ENCODE measurements around the gene OXCT1.
"Not testable (repeated sequence)": the region's sequence is repeated elsewhere in the genome, so short reads cannot be mapped to it uniquely, and the experiment has no call there.

OXCT1 gene

DNA sequence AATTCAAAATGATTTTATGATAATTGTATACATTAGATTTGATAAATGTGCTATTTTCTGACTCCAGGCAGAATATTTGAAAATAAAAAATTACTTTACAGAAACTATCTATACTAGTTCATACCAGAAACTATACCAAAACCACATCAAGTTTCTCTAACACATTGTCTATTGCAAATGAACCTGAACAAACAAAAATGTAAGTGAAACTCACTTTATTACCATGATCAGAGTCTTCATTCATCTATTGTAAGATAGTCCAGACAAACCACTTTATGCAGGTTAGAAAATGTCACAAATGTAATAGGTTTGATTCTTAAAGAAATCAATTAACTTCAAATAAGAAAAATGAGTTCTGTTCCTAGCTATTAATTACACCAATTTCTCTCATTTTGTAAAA lies 99.4 kb downstream of the OXCT1 start:
- no peak for DNase-seq

DNA sequence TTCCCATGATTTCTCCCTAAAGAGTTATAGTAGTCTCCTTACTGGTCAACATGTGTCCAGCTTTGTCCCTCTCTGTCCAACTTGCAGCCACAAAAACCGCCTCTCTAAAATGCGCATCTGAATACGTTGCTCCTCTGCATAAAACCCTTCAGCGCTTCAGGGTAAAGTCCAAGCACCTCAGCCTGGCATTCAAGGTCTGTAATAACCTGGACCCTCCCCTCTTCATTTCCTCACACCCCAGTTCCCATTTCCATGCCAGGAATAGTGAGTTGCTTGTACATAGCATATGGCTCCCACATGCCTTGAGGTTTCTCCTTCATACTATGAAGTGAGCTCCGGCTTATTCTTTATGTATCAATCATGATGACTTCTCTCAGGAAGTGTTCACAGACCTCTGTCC lies 101.5 kb downstream of the OXCT1 start:
- no peak for DNase-seq

- no peak for DNase-seq
Observed at GRCh38 chr5:41764650-41765049, 105.6 kb downstream of the OXCT1 start.

DNA sequence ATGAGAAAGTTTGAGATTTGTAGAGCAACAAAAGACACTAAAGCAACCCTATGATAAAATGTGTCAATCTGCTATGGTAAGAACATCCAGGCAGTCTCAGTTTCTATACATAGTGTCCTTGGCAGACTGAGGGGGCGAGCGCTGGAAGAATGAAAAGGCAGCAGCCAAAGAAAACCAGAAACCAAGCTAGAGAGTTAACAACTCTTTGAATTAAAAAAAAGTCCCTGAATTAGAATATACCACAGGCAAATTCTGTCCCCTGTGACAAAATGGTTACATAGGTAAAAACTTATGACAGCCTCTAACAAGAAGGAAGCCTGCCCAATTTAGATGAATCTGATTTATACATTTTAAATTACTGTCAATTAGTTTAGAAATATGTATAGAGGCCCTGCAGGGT lies 106.7 kb downstream of the OXCT1 start:
- no peak for DNase-seq

GRCh38 chr5:41763081-41763480 lies 107.1 kb downstream of the OXCT1 start:
- no peak for DNase-seq

GRCh38 chr5:41762426-41762825 lies 107.8 kb downstream of the OXCT1 start:
- DNase-seq, result no peak

GRCh38 chr5:41761663-41762062 lies 108.6 kb downstream of the OXCT1 start:
- DNase-seq, result no peak

GRCh38 chr5:41755705-41756104 lies 114.5 kb downstream of the OXCT1 start:
- no peak for DNase-seq

DNA sequence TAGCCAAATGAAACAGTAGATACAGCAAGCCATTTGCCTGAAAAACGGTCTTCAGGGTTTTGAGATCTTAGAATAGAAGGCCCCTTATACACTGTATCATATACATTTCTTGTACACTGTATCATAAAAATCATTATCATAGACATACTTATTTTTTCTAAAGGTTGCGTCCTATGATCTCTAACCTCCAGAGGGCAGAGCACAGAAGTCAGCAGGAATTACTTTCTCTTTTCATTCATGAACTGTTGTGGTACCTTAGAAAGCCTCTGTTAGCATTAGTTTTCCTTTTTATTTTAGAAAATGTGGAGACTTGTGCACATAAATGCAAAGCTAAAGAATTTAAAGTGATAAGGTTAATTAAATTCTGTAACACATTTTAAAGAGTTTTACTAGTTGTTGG lies 115.4 kb downstream of the OXCT1 start:
- no peak for DNase-seq

GRCh38 chr5:41751867-41752266 lies 118.4 kb downstream of the OXCT1 start:
- no peak for DNase-seq

DNA sequence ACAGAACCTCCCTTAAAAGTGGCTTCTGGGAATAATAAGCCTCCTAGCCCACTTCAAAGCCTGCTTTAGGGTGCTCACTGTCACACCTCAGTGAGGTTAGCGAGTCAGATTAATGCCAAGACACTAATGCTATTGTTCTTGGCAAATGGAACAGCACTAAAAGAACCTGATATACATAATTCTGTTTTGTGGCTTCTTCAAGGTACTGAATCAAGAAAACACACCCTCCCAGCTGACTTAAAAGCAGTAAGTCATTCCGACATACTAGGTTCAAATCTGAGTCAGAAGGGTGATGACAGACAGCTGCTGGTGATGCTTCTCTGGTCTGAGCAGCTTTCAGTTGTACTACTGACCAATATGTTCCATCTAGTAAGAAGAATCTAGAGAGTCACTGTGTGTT lies 121.6 kb downstream of the OXCT1 start:
- DNase-seq, result no peak

DNA sequence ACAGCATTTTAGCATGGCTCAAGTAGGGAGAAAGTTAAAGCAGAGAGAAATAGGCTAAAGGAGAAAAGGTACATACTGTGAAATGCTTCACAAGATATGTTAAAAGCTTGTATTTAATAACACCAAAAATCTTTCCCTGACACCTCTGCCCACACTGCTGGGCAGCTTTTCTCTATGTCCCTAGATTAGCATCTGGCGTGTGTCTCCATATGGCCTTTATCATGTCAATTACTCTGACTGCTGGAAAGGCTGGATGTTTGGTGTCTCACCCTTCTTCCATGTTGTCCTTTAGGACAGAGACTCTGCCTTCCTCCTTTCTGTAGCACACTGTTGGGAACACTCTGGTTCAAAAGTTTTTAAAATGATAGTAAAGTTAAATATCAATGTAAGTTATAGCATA lies 122.5 kb downstream of the OXCT1 start:
- no peak for DNase-seq

- no peak for DNase-seq
Observed at GRCh38 chr5:41747301-41747700, 122.9 kb downstream of the OXCT1 start.

DNA sequence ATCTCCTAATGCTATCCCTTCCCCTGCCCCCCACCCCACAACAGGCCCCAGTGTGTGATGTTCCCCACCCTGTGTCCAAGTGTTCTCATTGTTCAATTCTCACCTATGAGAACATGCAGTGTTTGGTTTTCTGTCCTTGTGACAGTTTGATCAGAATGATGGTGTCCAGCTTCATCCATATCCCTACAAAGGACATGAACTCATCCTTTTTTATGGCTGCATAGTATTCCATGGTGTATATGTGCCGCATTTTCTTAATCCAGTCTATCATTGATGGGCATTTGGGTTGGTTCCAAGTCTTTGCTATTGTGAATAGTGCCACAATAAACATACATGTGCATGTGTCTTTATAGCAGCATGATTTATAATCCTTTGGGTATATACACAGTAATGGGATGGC lies 127.6 kb downstream of the OXCT1 start:
- DNase-seq, result not testable (repeated sequence)

DNA sequence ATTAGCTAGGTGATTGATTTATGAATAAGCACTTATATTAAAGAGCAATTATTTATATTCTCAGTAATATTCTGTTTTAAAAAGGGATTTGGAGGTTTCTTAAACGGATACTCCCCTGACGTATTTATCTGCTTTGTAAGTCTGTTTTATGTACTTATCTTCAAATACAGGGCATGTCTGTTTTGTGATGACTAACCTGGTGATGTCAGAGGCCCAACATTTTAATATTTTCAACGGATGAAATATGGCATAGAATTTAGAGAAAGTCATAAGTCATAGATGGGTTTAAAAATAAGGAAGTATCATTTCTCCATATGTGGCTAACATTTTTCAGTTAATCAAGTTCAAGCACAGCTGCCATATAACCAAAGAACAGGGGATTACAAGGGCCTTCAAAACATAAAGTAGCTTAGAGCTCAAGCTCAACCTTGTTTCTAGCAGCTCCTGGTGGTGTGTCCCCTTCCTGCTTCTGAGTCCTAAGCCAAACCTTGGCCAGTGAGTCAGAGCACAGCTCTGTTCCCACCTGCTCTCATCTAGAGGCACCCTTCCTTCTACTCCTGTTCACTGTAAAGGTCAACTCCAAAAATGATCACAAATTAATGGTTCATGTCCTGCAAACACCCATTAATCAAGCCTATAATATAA lies 131.4 kb downstream of the OXCT1 start:
- no peak for DNase-seq

DNA sequence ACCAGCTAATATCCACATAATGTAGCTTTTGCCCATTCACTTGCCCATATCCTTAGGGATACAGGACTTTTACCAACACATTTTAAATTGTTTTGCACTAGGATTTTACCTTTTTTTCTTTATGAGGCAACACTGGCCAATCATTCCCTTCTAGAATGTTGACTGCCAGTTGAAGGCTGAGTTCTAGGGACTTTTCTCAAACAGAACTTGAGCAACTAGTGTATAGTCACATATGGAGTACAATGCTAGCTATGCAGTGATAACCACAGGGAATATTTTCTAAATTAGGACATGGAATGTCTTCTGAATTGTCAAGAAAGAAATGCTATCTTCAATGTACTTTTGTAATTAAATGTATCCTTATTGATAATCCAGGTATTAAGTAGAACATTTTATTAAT lies 133.6 kb downstream of the OXCT1 start:
- DNase-seq, result no peak

GRCh38 chr5:41735213-41735612 lies 135.0 kb downstream of the OXCT1 start:
- no peak for DNase-seq

DNA sequence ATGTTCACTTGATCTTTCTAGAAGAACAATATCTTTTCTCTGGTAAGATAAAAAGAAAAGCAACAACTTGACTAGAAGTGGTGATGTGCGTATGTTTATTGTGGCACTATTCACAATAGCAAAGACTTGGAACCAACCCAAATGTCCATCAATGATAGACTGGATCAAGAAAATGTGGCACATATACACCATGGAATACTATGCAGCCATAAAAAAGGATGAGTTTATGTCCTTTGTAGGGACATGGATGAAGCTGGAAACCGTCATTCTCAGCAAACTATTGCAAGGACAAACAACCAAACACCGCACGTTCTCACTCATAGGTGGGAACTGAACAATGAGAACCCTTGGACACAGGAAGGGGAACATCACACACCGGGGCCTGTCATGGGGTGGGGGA lies 140.8 kb downstream of the OXCT1 start:
- not testable (repeated sequence) for DNase-seq

GRCh38 chr5:41728281-41728680 lies 141.9 kb downstream of the OXCT1 start:
- DNase-seq, result no peak

DNA sequence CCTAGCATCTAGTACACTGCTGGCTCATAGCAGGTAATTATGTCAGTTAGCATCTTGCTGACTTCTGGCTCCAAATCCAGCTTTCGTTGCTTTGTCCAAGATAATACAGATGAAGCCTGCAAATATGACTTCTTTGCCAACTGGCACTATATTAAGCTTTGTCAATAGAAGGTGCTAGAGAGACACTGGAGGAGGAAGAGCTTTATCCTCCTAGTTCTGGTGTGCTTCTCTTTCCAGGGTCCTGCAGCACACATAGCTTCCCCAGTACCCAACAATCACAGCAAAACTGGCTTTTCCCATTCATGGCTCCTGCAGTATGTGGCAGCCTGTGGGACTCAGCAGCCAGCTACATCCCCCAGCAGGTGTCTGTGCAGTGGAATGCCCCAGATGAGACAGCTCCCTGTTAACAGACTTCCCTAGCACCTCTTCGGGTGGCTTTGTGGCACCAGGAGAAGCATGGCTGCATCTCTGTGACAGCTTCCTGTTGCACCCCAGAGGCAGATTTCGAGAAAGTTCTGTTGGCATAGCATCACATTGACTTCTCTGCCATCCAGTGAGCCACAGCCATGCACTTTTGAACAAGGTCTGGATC lies 147.8 kb downstream of the OXCT1 start:
- no peak for DNase-seq

DNA sequence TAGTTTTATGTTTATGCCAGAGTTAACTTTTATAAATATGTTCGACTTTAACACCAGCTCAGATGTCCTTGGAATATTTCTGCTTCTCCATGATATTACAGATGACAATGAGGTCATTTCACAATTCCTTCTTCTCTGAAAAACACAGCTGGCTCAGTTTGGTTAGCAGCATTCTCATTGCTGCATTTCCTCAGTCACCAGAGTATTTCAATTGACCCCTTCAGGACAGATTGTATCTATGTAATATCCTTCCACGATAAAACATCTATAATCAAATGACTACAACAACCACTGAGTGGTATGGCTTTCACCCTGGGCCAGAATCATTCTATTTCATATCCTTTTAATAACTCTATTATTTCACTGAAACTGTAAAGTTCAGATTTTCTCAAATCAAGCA lies 148.7 kb downstream of the OXCT1 start:
- DNase-seq, result no peak

DNA sequence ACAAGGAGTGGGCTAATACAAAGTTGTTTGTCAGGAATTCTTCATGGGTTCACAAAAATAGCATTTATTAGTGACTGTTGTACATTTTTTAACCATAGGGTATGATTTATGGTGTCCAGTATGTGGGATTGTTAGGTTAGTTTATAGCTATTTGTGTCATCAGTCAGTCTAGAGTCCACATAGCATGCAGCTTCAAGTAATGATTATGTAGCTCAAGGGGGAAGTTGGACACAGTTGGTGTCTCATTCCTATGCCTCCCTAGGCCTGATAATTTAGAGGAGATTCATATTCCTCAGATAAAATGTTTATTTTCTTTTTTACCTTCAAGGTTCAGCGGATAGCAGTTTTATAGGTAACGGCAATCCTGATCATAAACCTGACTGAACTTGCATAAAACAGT lies 153.8 kb downstream of the OXCT1 start:
- no peak for DNase-seq

DNA sequence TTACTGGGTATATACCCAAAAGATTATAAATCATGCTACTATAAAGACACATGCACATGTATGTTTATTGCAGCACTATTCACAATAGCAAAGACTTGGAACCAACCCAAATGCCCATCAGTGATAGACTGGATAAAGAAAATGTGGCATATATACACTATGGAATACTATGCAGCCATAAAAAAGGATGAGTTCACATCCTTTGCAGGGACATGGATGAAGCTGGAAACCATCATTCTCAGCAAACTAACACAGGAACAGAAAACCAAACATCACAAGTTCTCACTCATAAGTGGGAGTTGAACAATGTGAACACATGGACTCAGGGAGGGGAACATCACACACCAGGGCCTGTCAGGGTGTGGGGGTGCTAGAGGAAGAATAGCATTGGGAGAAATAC lies 155.8 kb downstream of the OXCT1 start:
- DNase-seq, result not testable (repeated sequence)

GRCh38 chr5:41708604-41708940 lies 161.7 kb downstream of the OXCT1 start:
- no peak for DNase-seq

DNA sequence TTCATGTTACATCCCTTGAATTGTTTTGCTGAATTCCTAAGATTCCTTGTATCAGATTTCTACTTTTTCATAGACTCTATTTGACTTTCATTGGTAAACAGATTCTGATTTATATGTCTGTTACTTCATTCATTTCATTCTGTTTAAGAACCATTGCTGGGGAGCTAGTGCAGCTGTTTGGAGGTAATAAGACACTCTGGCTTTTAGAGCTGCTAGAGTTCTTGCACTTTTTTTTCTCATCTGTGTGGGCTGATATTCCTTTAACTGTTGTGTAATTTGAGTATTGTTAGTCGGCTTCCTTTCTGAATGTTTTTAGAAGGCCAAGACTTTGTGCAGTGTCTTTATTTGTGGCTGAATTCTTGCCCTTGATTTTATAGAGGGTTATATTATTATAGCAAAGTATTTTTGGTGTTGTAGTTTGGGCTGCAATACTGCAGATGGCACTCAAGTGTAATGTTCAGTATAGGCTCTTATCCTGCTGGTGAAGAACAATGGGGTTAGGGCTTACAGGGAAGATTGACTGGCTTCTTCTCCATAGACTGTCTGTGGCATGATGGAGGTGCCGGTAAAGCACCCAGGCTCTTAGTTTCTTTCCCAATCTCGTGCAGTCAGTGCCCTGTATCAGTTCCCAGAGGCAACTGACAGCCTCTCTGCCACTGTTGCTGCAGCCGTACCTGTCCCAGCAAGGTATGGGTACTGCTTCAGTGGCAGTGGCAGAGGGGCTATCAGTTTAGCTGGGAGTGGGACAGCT lies 162.2 kb downstream of the OXCT1 start:
- DNase-seq, result no peak
